Measurements from ENCODE around the gene PTPRG.
A peak's percentile ranks its signal among the peaks of the same experiment; 100 is the strongest.
"Not testable (repeated sequence)": the region's sequence is repeated elsewhere in the genome, so short reads cannot be mapped to it uniquely, and the experiment has no call there.

Gene PTPRG

GRCh38 chr3:61561374-61562041 lies at the start of gene PTPRG:
PTPRG (plus strand) TSS chr3:61561571; CDS start chr3:61562288, 717 bp downstream.
- peak; percentile 19 for DNase-seq

DNA sequence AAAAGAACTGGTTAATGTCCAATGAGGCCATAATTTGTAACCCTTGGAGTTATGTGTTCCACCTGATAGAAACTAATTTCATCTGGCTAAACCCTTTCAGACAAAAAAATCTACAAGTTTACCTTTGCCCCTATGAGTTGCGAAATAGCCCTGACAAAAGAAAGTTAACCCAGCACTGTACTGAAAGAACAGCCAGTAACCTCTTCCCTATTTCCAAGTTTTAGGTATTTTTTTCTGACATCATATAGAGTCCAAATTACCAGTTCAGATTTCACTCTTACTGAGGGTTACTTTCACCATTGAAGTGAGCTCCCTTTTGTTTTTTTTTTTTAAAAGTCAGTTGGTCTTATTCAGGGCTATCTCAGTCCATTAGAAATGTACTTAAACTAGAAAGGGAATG lies 42.8 kb upstream of the PTPRG start:
- DNase-seq: no peak

GRCh38 chr3:61520966-61521628 lies 40.3 kb upstream of the PTPRG start:
- no peak for DNase-seq

GRCh38 chr3:61522060-61522459 lies 39.3 kb upstream of the PTPRG start:
- DNase-seq: no peak

DNA sequence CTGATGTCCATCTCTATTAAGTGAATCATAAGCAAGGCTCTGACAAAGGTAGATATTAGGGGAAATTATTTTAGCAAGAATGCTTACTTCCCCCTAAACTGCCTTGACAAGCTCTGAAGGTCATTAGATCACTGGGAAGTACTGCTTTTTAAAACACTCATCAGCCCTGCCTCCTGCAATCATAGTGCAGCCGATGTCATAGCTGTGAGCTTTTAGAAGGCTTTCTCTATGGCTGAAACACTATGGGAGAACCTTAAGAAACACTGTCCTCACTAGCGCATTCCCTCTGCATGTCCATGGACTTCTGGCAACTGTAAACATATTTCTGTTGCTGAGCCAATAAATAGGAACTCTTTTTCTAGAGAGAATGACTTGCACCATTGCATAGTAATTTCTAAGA lies 38.7 kb upstream of the PTPRG start:
- no peak for DNase-seq

GRCh38 chr3:61524933-61525332 lies 36.4 kb upstream of the PTPRG start:
- no peak for DNase-seq

GRCh38 chr3:61526308-61526707 lies 35.1 kb upstream of the PTPRG start:
- no peak for DNase-seq

- no peak for DNase-seq
These were observed 34.4 kb upstream of the PTPRG start for GRCh38 chr3:61527011-61527410.

DNA sequence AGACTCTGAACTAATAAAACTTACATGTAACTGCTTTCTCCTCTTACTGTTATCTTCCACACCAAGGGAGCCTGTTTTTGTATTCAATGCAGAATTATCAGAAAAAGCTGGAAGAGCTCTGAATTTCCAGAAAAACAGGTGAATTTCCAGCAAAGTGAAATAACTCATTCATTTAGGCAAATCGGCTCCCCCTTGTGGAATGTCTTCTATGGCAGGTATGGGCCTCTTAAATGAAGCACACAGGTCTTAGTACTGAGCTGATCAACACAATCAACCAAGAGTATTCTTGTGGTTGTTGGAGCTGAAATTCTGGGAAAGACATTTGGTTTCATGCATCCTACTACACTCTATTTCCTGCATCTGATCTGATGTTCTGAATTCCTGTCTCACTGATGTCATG lies 31.0 kb upstream of the PTPRG start:
- peak; percentile 22 for DNase-seq

DNA sequence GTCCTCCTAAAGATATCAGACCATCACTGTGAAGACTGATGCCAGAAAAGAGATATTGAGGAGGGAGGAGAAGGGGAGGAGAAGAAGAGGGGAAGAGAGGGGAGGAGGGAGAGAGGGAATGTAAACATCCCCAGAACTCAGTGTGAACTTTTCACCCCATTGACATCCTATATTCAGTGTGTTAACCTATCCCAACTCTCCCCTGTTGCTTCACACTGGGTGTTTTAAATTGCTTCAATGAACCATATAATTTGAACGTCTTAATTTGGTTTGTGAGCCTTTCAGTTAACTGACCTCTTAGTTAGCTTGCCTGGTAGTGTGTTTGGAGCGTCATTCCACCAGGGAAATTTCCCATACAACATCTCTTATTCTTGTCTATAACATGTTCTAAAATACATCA lies 29.8 kb upstream of the PTPRG start:
- DNase-seq: no peak

- DNase-seq: no peak
These were observed 28.5 kb upstream of the PTPRG start for GRCh38 chr3:61532739-61533500.

- DNase-seq: no peak
These were observed 25.5 kb upstream of the PTPRG start for GRCh38 chr3:61535826-61536225.

DNA sequence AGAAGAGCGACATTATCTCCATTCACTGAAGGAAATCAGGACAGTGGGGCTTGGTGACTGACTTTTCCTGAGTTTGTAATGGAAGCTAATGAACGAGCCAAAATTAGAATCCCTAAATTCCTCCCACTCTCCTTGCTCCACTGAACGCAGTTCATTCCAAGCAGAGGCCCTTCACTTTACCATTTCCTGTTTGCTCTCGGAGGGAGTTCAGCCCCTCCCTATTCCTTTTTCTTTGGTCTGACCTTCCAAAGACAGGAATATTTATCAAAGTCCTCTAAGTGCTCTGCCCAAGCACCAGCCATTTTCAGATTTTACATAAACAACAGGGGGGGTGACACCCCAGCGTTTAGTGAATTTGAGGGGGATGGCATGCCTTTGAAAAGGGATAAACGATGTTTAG lies 24.0 kb upstream of the PTPRG start:
- DNase-seq: no peak

GRCh38 chr3:61538486-61538885 lies 22.9 kb upstream of the PTPRG start:
- no peak for DNase-seq

DNA sequence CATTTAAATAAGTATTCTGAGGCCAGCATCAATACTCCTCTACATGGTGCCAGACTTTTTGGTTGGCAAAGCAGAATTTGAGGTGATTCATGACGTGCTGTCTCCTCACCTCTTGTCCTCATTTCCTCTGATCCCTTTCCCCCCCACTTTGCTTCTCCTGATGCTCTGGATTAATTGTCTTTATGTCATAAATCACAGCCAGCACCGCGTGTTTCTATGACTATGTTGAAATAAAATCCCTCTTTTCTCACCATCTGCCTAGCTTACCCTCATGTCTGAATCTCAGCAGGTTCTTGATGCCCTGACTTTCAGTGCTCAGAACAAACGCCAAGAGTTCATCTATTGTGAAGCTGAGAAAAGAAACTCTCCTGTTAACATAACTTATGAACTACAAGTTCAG lies 19.7 kb upstream of the PTPRG start:
- no peak for DNase-seq

DNA sequence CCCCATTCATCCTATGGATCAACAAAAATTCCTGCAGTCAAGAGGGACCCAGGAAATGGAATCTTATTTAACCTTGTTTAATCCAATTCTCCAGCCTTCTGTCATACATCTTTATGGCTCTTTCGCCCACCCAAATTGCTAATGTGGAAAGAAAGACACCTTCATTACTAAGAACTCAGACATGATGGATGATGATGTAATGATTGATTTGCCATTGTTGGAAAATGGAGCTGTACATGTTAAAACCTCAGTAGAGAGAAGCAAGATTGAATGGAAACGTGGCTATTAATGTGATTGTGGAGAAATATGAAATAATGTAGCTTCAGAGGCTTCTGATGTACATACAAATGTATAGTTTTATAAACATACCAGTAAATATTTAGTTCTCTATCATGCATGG lies 15.7 kb upstream of the PTPRG start:
- no peak for DNase-seq

DNA sequence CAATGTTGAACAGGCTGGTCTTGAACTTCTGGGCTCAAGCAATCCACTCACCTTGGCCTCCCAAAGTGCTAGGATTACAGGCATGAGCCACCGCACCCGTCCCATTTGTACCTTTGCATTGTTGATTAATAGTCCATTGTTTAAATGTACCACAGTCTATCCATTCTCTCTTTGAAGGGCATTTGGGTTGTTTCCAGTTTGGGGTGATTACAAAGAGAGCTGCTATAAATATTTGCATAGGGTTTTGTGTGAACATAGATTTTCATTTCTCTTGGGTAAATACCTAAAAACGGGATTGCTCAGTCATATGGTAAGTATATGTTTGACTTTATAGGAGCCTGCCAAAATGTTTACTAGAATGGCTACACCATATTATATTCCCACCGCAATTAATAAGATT lies 13.7 kb upstream of the PTPRG start:
- no peak for DNase-seq

DNA sequence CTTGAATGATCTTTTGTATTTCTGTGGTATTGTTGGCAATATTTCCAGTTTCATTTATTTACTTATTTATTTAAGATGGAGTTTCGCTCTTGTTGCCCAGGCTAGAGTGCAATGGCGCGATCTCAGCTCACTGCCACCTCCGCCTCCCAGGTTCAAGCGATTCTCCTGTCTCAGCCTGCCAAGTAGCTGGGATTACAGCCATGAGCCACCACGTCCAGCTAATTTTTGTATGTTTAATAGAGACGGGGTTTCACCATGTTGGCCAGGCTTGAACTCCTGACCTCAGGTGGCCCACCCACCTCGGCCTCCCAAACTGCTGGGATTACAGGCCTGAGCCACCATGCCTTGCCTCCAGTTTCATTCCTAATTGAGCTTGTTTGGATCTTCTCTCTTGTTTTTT lies 8.7 kb upstream of the PTPRG start:
- DNase-seq: not testable (repeated sequence)

DNA sequence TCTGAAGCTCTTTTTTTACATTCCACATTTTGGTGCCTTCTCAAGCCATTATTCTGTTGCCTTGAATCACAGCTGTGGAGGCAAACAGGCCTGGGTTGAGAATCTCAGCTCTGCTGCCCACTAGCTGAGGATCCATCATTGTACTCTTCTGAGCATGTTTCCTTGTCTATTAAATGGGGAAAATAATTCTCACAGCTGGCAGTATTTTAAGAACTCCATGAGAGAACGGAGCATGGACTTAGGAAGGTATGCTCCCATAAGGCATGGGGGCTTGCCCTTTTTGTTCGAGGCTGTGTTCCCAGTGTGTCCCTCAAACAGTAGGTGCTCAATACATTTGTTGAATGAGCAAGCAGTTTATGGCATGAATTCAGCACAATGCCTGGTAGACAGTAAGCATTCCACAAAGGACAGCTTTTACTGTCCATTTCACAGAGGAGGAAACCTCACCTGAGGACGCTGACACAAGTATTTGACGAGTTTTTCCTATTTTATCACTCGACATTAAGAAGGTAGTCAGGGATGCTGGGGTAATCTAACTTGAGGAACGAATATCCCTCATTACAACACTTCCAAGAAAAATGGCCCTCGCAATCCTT lies 2.1 kb upstream of the PTPRG start:
- no peak for DNase-seq

- DNase-seq: peak; percentile 3
These were observed 626 bp upstream of the PTPRG start for GRCh38 chr3:61560517-61561373.

- DNase-seq: no peak
These were observed 810 bp downstream of the PTPRG start for GRCh38 chr3:61562042-61562720.

- no peak for DNase-seq
These were observed 1.4 kb downstream of the PTPRG start for GRCh38 chr3:61562721-61563312.

Data from hematopoietic multipotent progenitor cell treated with erythropoietin and hydrocortisone succinate and interleukin-3 and kit ligand, for 8 days (in vitro differentiated cells).